NCI-H748 (cell line): ENCODE results near the gene LRRC56.

Source experiments
- DNase-seq: peaks from one replicate; lab custom pipeline; 2025; ENCODE audit not compliant: unreplicated experiment; lab: John Stamatoyannopoulos, UW

Gene LRRC56, protein sequence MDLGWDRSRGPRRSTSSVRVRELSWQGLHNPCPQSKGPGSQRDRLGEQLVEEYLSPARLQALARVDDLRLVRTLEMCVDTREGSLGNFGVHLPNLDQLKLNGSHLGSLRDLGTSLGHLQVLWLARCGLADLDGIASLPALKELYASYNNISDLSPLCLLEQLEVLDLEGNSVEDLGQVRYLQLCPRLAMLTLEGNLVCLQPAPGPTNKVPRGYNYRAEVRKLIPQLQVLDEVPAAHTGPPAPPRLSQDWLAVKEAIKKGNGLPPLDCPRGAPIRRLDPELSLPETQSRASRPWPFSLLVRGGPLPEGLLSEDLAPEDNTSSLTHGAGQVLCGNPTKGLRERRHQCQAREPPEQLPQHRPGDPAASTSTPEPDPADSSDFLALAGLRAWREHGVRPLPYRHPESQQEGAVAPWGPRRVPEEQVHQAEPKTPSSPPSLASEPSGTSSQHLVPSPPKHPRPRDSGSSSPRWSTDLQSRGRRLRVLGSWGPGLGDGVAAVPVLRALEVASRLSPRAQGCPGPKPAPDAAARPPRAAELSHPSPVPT

GRCh38 chr11:536841-537621 lies at the start of gene LRRC56:
LRRC56 (plus strand) TSS chr11:537527; CDS start chr11:540685, 3,158 bp downstream.
- DNase-seq = peak; percentile 94

DNA sequence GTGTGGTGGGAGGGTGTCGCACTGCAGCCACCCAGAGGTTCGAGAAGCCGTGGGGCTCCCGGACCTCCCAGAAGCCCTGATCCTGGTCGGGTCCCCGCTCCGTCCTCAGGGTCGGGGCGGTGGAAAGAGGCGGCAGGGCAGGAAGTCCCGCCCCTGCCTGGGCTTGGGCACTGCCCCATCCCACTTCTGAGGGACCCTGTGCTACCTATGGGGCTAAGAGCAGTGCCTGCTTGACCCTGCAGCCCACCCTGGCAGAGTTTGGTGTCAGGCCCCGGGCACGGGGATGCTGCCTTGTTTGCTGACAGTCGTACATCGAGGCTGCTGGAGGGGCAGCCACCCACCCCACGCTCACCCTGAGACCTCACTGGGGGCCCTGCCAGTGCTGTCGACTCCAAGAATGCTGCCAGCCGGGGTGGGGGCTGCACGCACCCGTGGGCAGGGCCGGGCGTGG lies 49.7 kb upstream of the LRRC56 start:
- DNase-seq = no peak

DNA sequence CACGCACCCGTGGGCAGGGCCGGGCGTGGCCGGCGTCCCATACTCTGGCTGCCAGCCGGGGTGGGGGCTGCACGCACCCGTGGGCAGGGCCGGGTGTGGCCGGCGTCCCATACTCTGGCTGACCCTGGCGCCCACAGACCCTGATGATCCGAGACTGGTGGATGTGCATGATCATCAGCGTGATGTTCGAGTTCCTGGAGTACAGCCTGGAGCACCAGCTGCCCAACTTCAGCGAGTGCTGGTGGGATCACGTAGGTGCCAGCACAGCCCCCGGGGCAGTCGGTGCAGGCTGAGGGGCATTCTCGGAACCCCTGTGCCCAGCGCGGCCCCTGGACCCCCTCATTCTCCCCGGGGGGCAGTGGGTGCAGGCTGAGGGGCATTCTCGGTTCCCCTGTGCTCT lies 49.3 kb upstream of the LRRC56 start:
- no peak for DNase-seq

DNA sequence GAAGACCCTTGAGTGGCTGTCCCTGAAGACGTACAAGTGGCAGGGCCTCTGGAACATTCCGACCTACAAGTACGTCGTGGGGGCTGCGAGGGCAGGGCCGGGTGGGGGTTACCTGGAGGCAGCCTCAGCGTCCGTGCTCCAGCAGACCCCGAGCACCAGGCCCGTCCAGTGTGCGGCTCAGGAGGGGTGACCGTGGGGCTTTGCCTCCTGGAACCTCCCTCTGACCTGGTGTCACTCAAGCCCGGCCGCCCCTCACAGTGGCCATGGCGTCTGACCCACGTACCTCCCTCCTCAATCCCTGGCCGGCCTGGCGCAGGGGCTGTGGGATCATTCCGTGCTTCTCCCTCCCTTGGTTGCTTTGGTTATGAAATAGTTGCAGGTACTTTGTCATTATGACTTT lies 48.7 kb upstream of the LRRC56 start:
- no peak for DNase-seq

DNA sequence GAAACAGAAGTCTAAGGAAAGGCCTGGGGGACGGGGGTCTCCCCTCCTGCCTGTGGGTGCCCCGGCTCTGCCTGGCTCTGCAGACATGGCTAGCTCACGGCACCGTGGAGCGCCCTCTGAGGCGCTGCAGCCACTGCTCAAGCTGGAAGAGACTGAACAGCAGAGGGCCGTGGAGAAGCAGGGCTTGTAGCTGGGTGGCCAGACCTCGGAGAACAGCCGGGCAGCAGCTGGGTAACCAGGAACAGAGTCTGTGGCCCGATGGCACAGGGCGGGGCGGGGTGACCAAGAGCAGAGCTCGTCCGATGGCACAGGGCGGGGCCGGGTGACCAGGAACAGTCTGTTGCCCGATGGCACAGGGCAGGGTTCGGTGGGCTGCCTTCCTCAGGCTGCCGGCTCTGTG lies 48.3 kb upstream of the LRRC56 start:
- DNase-seq = no peak

GRCh38 chr11:489610-490185 lies 47.6 kb upstream of the LRRC56 start:
- no peak for DNase-seq

DNA sequence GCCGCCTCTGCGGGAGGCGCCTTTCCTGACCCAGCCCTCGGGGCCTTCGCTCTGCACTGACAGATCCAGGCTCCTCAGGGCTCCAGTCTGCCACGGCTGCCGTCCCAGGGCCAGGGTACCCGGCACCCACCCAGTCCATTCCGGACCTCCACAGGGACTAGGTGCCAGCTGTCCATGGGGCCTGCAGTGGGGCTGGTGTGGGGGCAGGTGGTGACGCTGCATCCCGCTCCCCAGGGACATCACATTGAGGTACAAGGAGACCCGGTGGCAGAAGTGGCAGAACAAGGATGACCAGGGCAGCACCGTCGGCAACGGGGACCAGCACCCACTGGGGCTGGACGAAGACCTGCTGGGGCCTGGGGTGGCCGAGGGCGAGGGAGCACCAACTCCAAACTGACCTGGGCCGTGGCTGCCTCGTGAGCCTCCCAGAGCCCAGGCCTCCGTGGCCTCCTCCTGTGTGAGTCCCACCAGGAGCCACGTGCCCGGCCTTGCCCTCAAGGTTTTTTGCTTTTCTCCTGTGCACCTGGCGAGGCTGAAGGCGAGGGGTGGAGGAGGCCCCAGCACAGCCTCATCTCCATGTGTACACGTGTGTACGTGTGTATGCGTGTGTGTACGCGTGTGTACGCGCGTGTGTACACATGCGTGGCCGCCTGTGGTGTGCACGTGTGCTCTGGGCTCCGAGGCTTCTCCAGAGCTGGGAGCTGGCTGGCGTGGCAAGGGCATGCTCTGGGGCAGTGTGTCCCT lies 47.0 kb upstream of the LRRC56 start:
- DNase-seq = no peak

GRCh38 chr11:490930-491260 lies 46.4 kb upstream of the LRRC56 start:
- DNase-seq = no peak

GRCh38 chr11:491358-491757 lies 46.0 kb upstream of the LRRC56 start:
- no peak for DNase-seq

DNA sequence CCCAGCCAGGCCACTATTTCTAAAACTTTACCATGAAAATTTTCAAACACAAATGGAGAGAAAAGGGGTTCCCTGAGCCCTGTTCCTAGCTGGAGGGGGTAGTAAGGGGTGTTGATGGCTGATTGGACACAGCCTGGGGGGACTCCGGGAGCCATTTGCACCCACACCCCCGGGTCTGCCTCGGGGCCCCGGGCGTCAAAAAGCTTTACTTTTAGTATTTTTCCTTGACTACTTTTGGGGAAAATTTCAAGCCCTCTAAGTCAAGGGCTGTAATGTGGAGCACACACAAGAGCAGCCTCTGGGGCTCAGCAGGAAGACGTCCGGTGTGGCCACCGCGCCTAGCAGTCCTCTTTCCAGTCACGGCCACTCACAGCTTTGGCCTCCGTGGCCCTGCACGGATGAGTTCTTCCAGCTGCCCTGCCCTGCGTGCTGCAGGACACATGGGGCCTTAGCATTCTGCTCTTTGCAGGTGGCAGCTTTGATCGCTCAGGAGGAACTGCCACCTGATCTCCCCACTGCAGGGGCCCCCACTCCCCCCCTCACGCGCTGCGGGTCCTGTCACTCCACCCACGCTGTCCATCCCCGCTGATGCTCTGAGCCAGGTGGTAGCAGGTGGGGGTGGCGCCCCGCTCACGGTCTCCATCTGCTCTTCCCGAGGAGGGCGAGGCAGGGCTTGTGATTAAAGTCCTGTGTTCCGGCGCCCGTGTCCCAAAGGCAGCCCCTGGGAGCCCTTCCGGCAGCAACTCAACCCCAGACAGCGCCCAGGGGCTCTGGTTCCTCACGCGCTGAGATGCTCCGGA lies 44.7 kb upstream of the LRRC56 start:
- no peak for DNase-seq

GRCh38 chr11:494761-495536 lies 42.4 kb upstream of the LRRC56 start:
- no peak for DNase-seq

DNA sequence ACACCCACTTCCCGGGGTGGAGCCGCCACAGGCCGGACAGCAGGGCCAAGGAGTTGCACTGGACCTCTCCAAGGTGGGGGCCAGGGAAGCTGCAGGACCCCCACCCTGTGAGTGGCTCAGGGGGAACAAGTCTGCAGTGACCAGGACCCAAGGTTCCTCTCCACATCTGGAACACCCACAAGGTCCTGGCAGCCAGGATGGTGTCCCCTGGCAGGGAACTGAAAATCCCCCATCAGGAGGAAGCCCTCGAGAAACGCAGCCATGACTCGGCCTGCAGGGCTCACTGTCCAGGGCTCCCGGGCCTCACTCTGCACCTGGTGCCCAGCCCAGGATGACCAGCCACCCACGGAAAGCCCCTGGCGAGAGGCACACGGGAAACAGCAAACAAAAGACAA lies 41.8 kb upstream of the LRRC56 start:
- no peak for DNase-seq

DNA sequence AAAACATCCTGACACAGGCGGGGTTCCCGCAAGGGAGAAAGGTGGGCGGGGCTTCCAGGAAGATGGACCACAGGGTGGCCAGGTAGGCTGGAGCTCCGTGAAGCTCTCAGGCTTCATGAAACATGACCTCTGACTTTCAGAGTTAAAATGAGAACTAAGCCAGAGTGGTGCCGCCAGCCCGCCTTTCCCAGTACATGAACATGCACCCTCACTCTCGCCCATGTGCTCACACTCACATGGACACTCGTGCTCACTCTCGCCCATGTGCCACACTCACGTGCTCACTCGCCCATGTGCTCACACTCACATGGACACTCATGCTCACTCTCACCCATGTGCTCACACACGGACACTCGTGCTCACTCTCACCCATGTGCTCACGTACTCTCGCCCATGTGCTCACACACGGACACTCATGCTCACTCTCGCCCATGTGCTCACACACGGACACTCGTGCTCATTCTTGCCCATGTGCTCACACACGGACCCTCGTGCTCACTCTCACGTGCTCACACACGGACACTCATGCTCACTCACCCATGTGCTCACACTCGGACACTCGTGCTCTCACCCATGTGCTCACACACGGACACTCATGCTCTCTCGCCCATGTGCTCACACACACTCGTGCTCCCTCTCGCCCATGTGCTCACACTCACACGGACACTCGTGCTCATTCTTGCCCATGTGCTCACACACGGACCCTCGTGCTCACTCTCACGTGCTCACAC lies 40.3 kb upstream of the LRRC56 start:
- DNase-seq = no peak

- DNase-seq = no peak
Measured at GRCh38 chr11:497565-498296, 39.6 kb upstream of the LRRC56 start.

DNA sequence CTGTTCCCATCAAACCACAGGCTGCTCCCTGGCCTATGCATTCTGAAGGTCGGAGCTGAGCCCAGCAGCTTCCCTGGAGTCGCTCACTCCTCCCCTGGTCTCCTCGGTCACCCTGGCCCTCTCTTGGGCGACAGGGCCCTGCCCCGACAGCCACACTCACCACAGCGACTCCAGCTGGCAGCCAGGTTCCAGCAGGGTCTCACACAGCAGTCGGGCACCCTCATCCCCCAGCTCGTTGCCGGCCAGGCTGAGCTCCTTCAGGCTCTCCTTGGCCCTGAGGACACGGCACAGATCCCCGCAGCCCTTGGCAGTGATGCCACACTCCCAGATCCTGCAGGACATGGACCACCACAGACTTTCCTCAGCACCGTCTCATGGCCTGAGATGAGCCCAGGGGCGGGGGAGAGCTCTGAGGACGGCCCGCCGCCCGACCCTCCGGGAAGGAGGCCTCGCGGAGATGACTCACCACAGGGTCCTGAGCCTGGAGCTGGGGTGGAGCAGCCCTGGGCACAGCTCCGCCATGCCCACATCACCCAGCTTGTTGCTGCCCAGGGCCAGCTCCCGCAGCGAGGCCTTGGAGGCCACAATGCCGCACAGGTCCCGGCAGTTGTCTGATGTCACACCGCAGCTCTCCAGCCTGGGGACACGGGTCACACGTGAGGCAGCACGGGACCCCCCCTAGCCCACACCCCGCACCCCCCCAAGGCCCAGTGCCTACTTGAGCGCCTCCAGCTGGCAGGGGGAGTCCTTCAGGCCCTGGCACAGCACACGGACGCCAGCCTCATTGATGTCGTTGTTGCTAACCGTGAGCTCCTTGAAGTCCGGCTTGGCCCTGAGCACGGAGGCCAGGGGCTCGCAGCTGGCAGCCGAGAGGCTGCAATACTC lies 38.8 kb upstream of the LRRC56 start:
- no peak for DNase-seq

DNA sequence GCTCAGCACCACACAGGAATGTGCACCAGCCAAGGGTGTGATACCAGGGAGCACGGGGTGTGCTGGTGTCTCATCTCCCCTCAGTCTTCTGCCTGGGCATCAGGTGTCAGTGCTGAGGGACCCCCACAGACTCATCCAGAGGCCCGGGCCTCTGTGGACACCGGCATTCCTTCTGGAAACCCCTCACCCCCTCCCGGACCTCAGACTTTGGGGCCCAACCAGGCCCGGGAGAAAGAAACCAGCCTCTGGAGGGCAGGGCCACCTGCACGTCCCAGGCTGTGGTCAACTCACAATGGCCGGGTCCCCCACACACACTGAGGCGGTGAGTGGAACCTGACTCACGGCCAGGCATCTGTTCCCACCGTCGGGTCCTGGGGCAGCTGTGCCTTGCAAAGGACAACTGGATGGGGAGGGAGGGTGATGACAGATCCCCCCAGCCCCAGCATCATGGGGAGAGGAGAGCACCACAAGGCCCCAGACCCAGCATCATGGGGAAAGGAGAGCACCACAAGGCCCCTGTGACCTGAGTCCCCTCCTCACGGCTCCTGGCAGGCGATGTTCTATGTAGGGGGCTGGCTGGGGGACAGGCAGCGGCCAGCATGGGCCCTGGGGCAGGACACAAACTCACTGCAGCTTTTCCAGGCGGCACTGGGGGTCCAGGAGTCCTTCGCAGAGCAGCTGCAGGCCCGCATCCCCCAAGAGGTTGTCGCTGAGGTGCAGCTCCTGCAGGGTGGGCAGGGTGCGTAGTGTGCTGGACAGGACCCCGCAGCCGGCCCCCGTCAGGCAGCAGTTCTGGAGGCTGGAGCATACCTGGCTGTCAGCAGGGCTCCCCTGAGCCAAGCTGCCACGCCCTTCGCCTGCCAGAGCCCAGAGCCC lies 37.9 kb upstream of the LRRC56 start:
- no peak for DNase-seq
